ENCODE measurements around the gene VASH1.

GRCh38 chr14:76829650-76830421 lies 68.6 kb downstream of the VASH1 start:
- no peak for TF ChIP-seq CTCF (IDR thresholded peaks at IDR 0.05)
- TF ChIP-seq POLR2AphosphoS5 (IDR thresholded peaks at IDR 0.05): no peak

Data from sigmoid colon (tissue), 4 donors.